Neural cell (in vitro differentiated cells): ENCODE results near the gene SRGAP3. TPM values are rescaled to one million over a fixed set of nuclear protein-coding genes. Genes with fewer than 3 reads are reported as not detected.

Experiments
- H2AFZ ChIP-seq: fragments of 200-600, 300-800 bp; sonication (generic), shearing (Covaris generic); 2 replicates; pipeline ENCODE4 v1.6.0; 2014; ENCODE audit warnings: low read depth, mild to moderate bottlenecking, antibody characterized with exemption, low read length, moderate library complexity
- H3F3A ChIP-seq: fragments of 200-600 bp; shearing (Covaris generic); 2 replicates; pipeline ENCODE4 v1.6.1; 2016; ENCODE audit warnings: mild to moderate bottlenecking, moderate library complexity, mixed read lengths, antibody characterized with exemption, low read length; ENCODE audit not compliant: insufficient read depth, poor library complexity, severe bottlenecking
- H3K27ac ChIP-seq: fragments of 200-600, 300-800 bp; sonication (generic), shearing (Covaris generic); 2 replicates; pipeline ENCODE4 v1.5.1; 2014; ENCODE audit warnings: mild to moderate bottlenecking, low read length, moderate library complexity
- H3K27me3 ChIP-seq: fragments of 300-800, 200-600 bp; sonication (generic), shearing (Covaris generic); 2 replicates; pipeline ENCODE4 v1.6.0; 2014; ENCODE audit warnings: mild to moderate bottlenecking, low read depth, low read length, moderate library complexity; ENCODE audit not compliant: insufficient read depth
- H3K36me3 ChIP-seq: fragments of 300-800, 200-600 bp; sonication (generic), shearing (Covaris generic); 2 replicates; pipeline ENCODE4 v1.5.1; 2014; ENCODE audit warnings: mild to moderate bottlenecking, antibody characterized with exemption, low read length, moderate library complexity; ENCODE audit not compliant: insufficient read depth
- H3K4me2 ChIP-seq: fragments of 300-800, 200-600 bp; sonication (generic), shearing (Covaris generic); 2 replicates; pipeline ENCODE4 v1.6.0; 2014; ENCODE audit warnings: mild to moderate bottlenecking, low read length
- H3K4me3 ChIP-seq: fragments of 300-800, 200-600 bp; sonication (generic), shearing (Covaris generic); 2 replicates; pipeline ENCODE4 v1.5.1; 2014; ENCODE audit warnings: mild to moderate bottlenecking, low read length, moderate library complexity
- H3K79me2 ChIP-seq: fragments of 200-600 bp; shearing (Covaris generic); replicated peaks from 2 replicates; pipeline ENCODE4 v1.6.0; 2014; ENCODE audit warnings: mild to moderate bottlenecking, low read length, moderate library complexity; ENCODE audit not compliant: insufficient read depth
- H3K9ac ChIP-seq: fragments of 300-800, 200-600 bp; sonication (generic), shearing (Covaris generic); 2 replicates; pipeline ENCODE4 v1.6.1; 2016; ENCODE audit warnings: mild to moderate bottlenecking, low read length, mixed read lengths
- H3K9me2 ChIP-seq: fragments of 200-600 bp; shearing (Covaris generic); 2 replicates; pipeline ENCODE4 v1.6.1; 2016; ENCODE audit warnings: mild to moderate bottlenecking, low read length, mixed read lengths; ENCODE audit not compliant: insufficient read depth
- H3K9me3 ChIP-seq: fragments of 200-600, 300-800 bp; sonication (generic), shearing (Covaris generic); 2 replicates; pipeline ENCODE4 v1.6.1; 2016; ENCODE audit warnings: mild to moderate bottlenecking, mixed run types, low read length, moderate library complexity, mixed read lengths
- H4K20me1 ChIP-seq: fragments of 200-600 bp; shearing (Covaris generic); 2 replicates; pipeline ENCODE4 v1.6.1; 2016; ENCODE audit warnings: mild to moderate bottlenecking, mixed run types; ENCODE audit not compliant: insufficient read depth
- CTCF ChIP-seq: fragments of 450-650 bp; IDR thresholded peaks from 2 replicates; pipeline ENCODE4 v1.5.1; 2014; ENCODE audit warnings: antibody characterized with exemption, mild to moderate bottlenecking, moderate library complexity; ENCODE audit not compliant: poor library complexity, severe bottlenecking
- EP300 ChIP-seq: fragments of 450-650 bp; conservative IDR thresholded peaks from 2 replicates; pipeline ENCODE4 v1.6.1; 2014; ENCODE audit warnings: antibody characterized with exemption, mild to moderate bottlenecking, moderate library complexity; ENCODE audit not compliant: poor library complexity, severe bottlenecking
- EZH2 ChIP-seq: fragments of 200-600, 300-800 bp; shearing (Covaris generic), sonication (generic); IDR thresholded peaks from 2 replicates; pipeline ENCODE4 v1.6.1; 2014; ENCODE audit warnings: antibody characterized with exemption, low read length, borderline replicate concordance, mild to moderate bottlenecking; ENCODE audit not compliant: insufficient read depth, poor library complexity, severe bottlenecking
- MXI1 ChIP-seq: fragments of 450-650 bp; conservative IDR thresholded peaks from 2 replicates; pipeline ENCODE4 v1.6.1; 2014; ENCODE audit warnings: antibody characterized with exemption, mild to moderate bottlenecking; ENCODE audit not compliant: poor library complexity, severe bottlenecking
- POLR2AphosphoS5 ChIP-seq: IDR thresholded peaks from 2 replicates; pipeline ENCODE4 v1.6.1; 2012
- RAD21 ChIP-seq: fragments of 450-650 bp; conservative IDR thresholded peaks from 2 replicates; pipeline ENCODE4 v1.6.1; 2014; ENCODE audit warnings: antibody characterized with exemption, mild to moderate bottlenecking, moderate library complexity
- REST ChIP-seq: IDR thresholded peaks from 2 replicates; pipeline ENCODE4 v1.6.1; 2012; ENCODE audit warnings: borderline replicate concordance
- SMC3 ChIP-seq: fragments of 450-650 bp; conservative IDR thresholded peaks from 2 replicates; pipeline ENCODE4 v1.6.1; 2014; ENCODE audit warnings: antibody characterized with exemption, mild to moderate bottlenecking, moderate library complexity; ENCODE audit not compliant: poor library complexity
- TAF1 ChIP-seq: IDR thresholded peaks from 2 replicates; pipeline ENCODE4 v1.6.1; 2012; ENCODE audit warnings: low read depth
- polyA plus RNA-seq: library from polyadenylated mRNA; depleted of rRNA; stranded (reverse); fragments of >200 nt; gene quantifications from 2 replicates; pipeline ENCODE4 v1.2.3, GENCODE V29; 2014

Gene SRGAP3
- polyA plus RNA-seq, 1 donor from 2014 or later: 31.5 TPM

GRCh38 chr3:8962226-8962861 is 287.1 kb downstream of the SRGAP3 start:
- Histone ChIP-seq H3K27ac (no peak overlapping the region), H3K4me2 (peak overlapping the region; percentile 92), H3K9ac (peak overlapping the region; percentile 64), H3K9me3 (no peaks in the 10 kb centered on the region), H3K79me2 (peaks cover 31% of the 10 kb centered on the region), H3F3A (no peaks in the 10 kb centered on the region), H4K20me1 (no peaks in the 10 kb centered on the region), H3K36me3 (peaks cover 3% of the 10 kb centered on the region), H3K4me3 (peak overlapping the region; percentile 86), H3K9me2 (no peaks in the 10 kb centered on the region), H2AFZ (no peak overlapping the region), H3K27me3 (no peaks in the 10 kb centered on the region)
- TF ChIP-seq RAD21: no peak

GRCh38 chr3:8959668-8960067 is 289.8 kb downstream of the SRGAP3 start:
- Histone ChIP-seq H3K27ac (no peak overlapping the region), H2AFZ (no peak overlapping the region), H3K9me2 (no peaks in the 10 kb centered on the region), H3K36me3 (peaks cover 3% of the 10 kb centered on the region), H3K79me2 (peaks cover 31% of the 10 kb centered on the region), H3K9ac (no peak overlapping the region), H3K4me3 (no peak overlapping the region), H4K20me1 (no peaks in the 10 kb centered on the region), H3K4me2 (no peak overlapping the region), H3K27me3 (no peaks in the 10 kb centered on the region), H3F3A (no peaks in the 10 kb centered on the region), H3K9me3 (no peaks in the 10 kb centered on the region)
- TF ChIP-seq POLR2AphosphoS5 (no peak), SMC3 (no peak), CTCF (no peak), RAD21 (no peak), MXI1 (no peak), REST (no peak), TAF1 (no peak), EP300 (no peak), EZH2 (no peak)
